GM19452 (cell line): ENCODE results near the gene RNF145.
A peak's percentile ranks its signal among the peaks of the same experiment; 100 is the strongest.
"Not testable (repeated sequence)": the region's sequence is repeated elsewhere in the genome, so short reads cannot be mapped to it uniquely, and the experiment has no call there.

ENCODE experiments used
- ATAC-seq: cut with Tn5 transposase; IDR thresholded peaks from one replicate; pipeline ENCODE4 v1.9.1; 2021; ENCODE audit not compliant: unreplicated experiment

Gene RNF145

GRCh38 chr5:159161361-159162214 is 47.8 kb downstream of the RNF145 start:
- no peak for ATAC-seq

GRCh38 chr5:159158553-159159091 is 50.7 kb downstream of the RNF145 start:
- ATAC-seq, result not testable (repeated sequence)

GRCh38 chr5:159157552-159157951 is 51.8 kb downstream of the RNF145 start:
- ATAC-seq, result no peak

- no peak for ATAC-seq
Measured at GRCh38 chr5:159156426-159157238, 52.7 kb downstream of the RNF145 start.

GRCh38 chr5:159155960-159156359 is 53.4 kb downstream of the RNF145 start:
- no peak for ATAC-seq

GRCh38 chr5:159152876-159153275 is 56.5 kb downstream of the RNF145 start:
- no peak for ATAC-seq

- ATAC-seq, result no peak
Measured at GRCh38 chr5:159149085-159149484, 60.3 kb downstream of the RNF145 start.

- no peak for ATAC-seq
Measured at GRCh38 chr5:159147976-159148375, 61.4 kb downstream of the RNF145 start.

- ATAC-seq, result no peak
Measured at GRCh38 chr5:159146839-159147238, 62.5 kb downstream of the RNF145 start.

- not testable (repeated sequence) for ATAC-seq
Measured at GRCh38 chr5:159145160-159145559, 64.2 kb downstream of the RNF145 start.

- no peak for ATAC-seq
Measured at GRCh38 chr5:159139802-159140201, 69.6 kb downstream of the RNF145 start.

- ATAC-seq, result no peak
Measured at GRCh38 chr5:159135896-159136531, 73.3 kb downstream of the RNF145 start.

- peak; percentile 55 for ATAC-seq
Measured at GRCh38 chr5:159133041-159133741, 76.2 kb downstream of the RNF145 start.

- ATAC-seq, result no peak
Measured at GRCh38 chr5:159132429-159133040, 76.8 kb downstream of the RNF145 start.

- ATAC-seq, result no peak
Measured at GRCh38 chr5:159131951-159132350, 77.4 kb downstream of the RNF145 start.

GRCh38 chr5:159130871-159131270 is 78.5 kb downstream of the RNF145 start:
- no peak for ATAC-seq

GRCh38 chr5:159128070-159128541 is 81.2 kb downstream of the RNF145 start:
- ATAC-seq, result no peak

- no peak for ATAC-seq
Measured at GRCh38 chr5:159123700-159124099, 85.7 kb downstream of the RNF145 start.

GRCh38 chr5:159123189-159123588 is 86.2 kb downstream of the RNF145 start:
- ATAC-seq, result no peak

- no peak for ATAC-seq
Measured at GRCh38 chr5:159121061-159121460, 88.3 kb downstream of the RNF145 start.
